Esophagus mucosa (tissue), 1 donor: ENCODE measurements around the gene TMEM132D. TPM values are rescaled to one million over a fixed set of nuclear protein-coding genes. Genes with fewer than 3 reads are reported as not detected.
"Not testable (repeated sequence)": the region's sequence is repeated elsewhere in the genome, so short reads cannot be mapped to it uniquely, and the experiment has no call there.

Experiments
- ATAC-seq: fragments of 200-7000 bp; cut with Tn5 transposase; one replicate; pipeline ENCODE4 v1.9.1; 2020
- total RNA-seq: library from RNA; stranded (reverse); gene quantifications from one replicate; pipeline ENCODE4 v1.2.4, GENCODE V29; 2023
- donor health status: DM: yes; HTN: yes; CAD: no.

The TMEM132D gene
- total RNA-seq, 1 donor from 2014 or later = not detected

- ATAC-seq = no peak
Measured at GRCh38 chr12:129231491-129231890, 672.3 kb downstream of the TMEM132D start.

- no peak for ATAC-seq
Measured at GRCh38 chr12:129230995-129231394, 672.8 kb downstream of the TMEM132D start.

GRCh38 chr12:129226851-129227250 lies 677.0 kb downstream of the TMEM132D start:
- ATAC-seq = no peak

DNA sequence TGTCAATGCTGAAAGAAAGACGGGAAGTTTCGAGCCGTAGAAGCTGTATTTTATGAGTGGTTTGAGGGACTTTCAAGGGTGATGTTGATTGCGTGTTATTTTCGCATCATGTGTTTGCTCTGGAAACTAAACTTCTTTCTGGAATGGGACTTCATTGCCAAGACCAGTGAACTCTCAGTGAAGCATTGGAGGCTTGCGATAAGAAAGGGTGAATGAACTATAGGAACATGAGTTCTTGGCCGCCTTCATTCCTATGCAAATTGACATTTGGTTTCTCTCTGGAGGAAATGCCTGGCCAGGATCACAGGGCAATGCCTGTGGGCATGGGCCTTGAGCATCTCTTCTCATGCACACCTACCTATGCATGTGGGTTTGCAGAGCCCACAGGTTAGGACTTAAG lies 677.8 kb downstream of the TMEM132D start:
- no peak for ATAC-seq

GRCh38 chr12:129215556-129215955 lies 688.3 kb downstream of the TMEM132D start:
- no peak for ATAC-seq

- no peak for ATAC-seq
Measured at GRCh38 chr12:129213551-129213950, 690.3 kb downstream of the TMEM132D start.

GRCh38 chr12:129211862-129212630 lies 691.8 kb downstream of the TMEM132D start:
- no peak for ATAC-seq

- no peak for ATAC-seq
Measured at GRCh38 chr12:129208566-129208965, 695.3 kb downstream of the TMEM132D start.

GRCh38 chr12:129207084-129207483 lies 696.7 kb downstream of the TMEM132D start:
- ATAC-seq = no peak

GRCh38 chr12:129203456-129203855 lies 700.4 kb downstream of the TMEM132D start:
- ATAC-seq = no peak

GRCh38 chr12:129202109-129202814 lies 701.6 kb downstream of the TMEM132D start:
- ATAC-seq = no peak

DNA sequence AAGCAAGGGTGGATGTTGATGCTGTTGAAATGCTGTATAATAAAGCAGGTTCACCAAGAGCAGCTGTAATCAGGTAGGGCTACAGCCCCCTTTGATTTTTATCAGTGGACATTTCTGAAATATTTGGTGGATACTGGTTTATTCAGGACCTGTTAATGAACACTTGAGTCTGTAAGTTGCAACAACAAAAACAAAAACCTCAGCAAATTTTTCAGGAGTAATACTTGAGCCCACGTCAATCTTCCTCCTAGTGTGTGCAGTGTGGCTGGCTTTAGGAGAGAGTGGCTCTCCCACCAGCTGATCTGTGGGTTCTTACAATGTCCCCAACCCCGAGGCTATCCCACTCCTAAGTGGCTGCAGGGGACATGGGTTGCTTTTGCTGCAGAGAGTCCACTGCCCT lies 702.8 kb downstream of the TMEM132D start:
- ATAC-seq = no peak

DNA sequence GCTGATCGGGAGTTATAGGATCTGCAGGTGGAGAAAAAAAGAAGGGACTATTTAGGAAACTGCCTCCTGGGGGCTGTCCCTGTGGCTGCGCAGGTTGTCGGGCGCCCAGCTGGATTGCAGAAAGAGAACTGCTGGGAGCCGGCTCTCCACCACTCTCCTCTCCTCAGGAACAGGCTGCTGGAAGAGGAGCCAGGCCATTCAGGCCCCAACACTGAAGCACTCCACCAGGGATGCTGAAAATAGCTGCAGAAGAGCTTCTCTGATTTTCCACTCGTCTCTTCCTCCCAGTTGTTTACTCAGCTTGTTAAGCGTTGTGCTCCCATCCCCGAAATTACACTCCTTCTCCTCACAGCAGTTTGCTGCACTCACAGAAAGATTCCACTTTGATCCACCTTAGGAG lies 703.2 kb downstream of the TMEM132D start:
- ATAC-seq = no peak

- ATAC-seq = no peak
Measured at GRCh38 chr12:129196927-129197326, 706.9 kb downstream of the TMEM132D start.

- ATAC-seq = no peak
Measured at GRCh38 chr12:129195081-129195480, 708.7 kb downstream of the TMEM132D start.

DNA sequence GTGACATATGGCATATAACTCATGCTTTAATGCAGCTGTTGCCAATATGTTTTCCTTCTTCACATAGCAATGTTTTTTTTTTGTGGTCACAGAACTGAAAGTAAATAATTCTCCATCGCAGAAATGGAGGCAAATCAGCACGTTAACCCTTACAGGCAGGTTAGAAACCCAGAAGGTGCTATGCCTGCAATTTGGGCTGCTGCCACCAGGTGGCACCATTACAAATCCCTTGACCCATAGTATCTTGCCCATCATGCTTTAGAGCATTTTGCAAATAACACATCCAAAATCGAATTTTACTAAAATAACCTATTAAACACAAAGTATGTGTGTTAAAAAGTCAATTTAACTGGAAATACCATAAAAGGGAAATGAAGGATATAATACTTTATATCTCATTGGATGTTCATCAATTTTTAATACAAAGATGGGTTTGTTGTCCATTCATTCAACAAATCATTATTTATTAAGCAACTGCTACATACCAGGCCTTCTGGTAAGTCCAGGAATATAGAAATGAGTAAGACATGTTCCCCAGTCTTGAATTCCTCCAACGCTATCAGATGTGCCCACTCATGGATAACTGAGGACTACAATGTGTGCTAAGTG lies 710.5 kb downstream of the TMEM132D start:
- ATAC-seq = no peak

GRCh38 chr12:129190827-129191226 lies 713.0 kb downstream of the TMEM132D start:
- no peak for ATAC-seq

- not testable (repeated sequence) for ATAC-seq
Measured at GRCh38 chr12:129189879-129190278, 713.9 kb downstream of the TMEM132D start.

- ATAC-seq = no peak
Measured at GRCh38 chr12:129186952-129187351, 716.9 kb downstream of the TMEM132D start.

DNA sequence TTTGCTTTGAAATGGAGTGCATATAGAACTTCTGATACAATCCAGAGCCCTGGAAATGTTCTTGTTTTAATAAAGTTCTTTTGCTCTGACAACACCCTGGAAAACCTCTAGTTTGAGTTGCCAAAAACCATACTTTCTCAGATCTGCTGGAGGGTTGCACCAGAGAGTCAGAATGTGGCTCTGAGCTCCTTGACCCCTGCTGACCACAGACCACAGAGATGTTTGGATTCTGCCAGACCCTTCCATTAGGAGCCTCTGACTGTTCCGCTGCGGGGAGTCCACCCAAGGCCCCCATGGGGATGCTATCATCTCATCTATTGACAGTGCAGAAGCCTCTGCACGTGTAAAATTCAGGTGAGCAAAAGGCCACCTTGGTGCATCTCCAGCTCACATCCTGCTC lies 718.0 kb downstream of the TMEM132D start:
- no peak for ATAC-seq

DNA sequence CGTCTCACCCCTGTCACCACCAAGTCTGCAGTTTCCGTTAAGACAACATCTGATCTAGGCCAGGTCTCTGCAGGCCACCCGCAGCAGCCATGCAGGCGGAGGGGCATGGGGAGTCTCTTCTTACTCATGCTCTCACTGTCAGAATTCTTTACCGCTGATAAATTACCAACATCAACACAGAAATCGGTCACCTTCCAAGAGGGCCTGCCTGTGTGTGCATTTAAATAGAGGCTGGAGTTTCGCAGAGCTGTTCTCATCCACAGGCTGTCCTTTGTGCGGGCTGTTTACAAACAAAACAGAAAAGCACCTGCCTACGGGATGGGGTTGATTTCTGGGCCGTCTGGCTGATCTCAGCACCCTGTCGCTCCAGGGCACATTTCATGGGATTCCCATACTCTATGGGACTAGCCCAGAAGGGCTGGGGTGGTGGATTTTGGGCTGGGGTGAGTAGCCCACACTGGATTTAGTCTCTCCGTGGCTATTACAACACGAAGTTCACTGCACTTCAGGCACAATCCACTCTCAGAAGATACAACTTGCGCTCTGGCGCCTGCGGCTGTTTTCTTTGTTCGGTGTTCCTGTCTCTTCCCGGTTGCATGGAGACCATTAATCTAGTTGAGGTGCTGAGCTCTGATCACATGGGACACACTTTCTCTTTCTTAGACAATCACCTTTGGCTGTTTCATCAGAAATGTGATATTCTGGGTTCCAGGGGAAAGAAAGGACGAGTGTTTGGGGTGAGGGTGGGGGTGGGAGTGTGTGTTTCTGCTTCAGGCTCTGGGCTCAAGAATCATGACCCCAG lies 719.5 kb downstream of the TMEM132D start:
- ATAC-seq = no peak

GRCh38 chr12:129179941-129180553 lies 723.8 kb downstream of the TMEM132D start:
- no peak for ATAC-seq
